SK-N-SH (cell line): ENCODE measurements around the gene CRYGD. TPM values are rescaled to one million over a fixed set of nuclear protein-coding genes. Genes with fewer than 3 reads are reported as not detected.

Source experiments
- CTCF ChIA-PET: fragments of 300-600, 350-600 bp; formaldehyde crosslinking; extraction: SDS; loops from one replicate; lab custom pipeline; 2021; lab: Yijun Ruan, JAX
- POLR2A ChIA-PET: fragments of 350-600 bp; sonication (Branson Sonifier 250); formaldehyde crosslinking; extraction: SDS; loops from one replicate; lab custom pipeline; 2020; ENCODE audit warnings: antibody characterized with exemption, inconsistent platforms; lab: Yijun Ruan, JAX
- DNase-seq: peaks from one replicate; pipeline ENCODE4 v3.0.0; 2012
- H2AFZ ChIP-seq: fragments of 200-600 bp; sonication (generic); 2 replicates; pipeline ENCODE4 v1.8.1; 2016; ENCODE audit warnings: antibody characterized with exemption, mild to moderate bottlenecking, low read depth
- H3F3A ChIP-seq: fragments of 200-600 bp; sonication (generic); replicated peaks from 2 replicates; pipeline ENCODE3; 2016; ENCODE audit warnings: antibody characterized with exemption, mild to moderate bottlenecking; ENCODE audit not compliant: insufficient read depth
- H3K27ac ChIP-seq, 2 experiments: fragments of 200-500 bp in 1 of 2; fragments of 200-600 bp in 1 of 2; sonication (Bioruptor generic) in 1 of 2; sonication (generic), shearing (Covaris generic) in 1 of 2; 2 replicates each; pipeline versions ENCODE4 v1.5.1 to v1.6.1; 2014 to 2016; ENCODE audit warnings: low read depth in 2 of 2, inconsistent platforms in 1 of 2, low read length in 1 of 2, mild to moderate bottlenecking in 1 of 2, mixed read lengths in 1 of 2
- H3K27me3 ChIP-seq: fragments of 200-600 bp; sonication (generic), shearing (Covaris generic); 2 replicates; pipeline ENCODE4 v1.6.1; 2016; ENCODE audit warnings: mixed run types; ENCODE audit not compliant: insufficient read depth
- H3K36me3 ChIP-seq, 2 experiments: fragments of 200-500 bp in 1 of 2; fragments of 200-600 bp in 1 of 2; sonication (Bioruptor generic) in 1 of 2; sonication (generic) in 1 of 2; replicated peaks in 1 of 2; 2 replicates each; pipeline versions ENCODE3 to v1.5.1; 2014 to 2016; ENCODE audit warnings: low read length in 1 of 2, mild to moderate bottlenecking in 1 of 2; ENCODE audit not compliant: insufficient read depth in 2 of 2, control insufficient read depth in 1 of 2
- H3K4me1 ChIP-seq, 2 experiments: fragments of 200-500 bp in 1 of 2; fragments of 200-600 bp in 1 of 2; sonication (Bioruptor generic) in 1 of 2; sonication (generic), shearing (Covaris generic) in 1 of 2; 2 replicates each; pipeline versions ENCODE4 v1.5.1 to v1.6.1; 2014 to 2016; ENCODE audit warnings: low read depth in 1 of 2, low read length in 1 of 2, mixed run types in 1 of 2; ENCODE audit not compliant: insufficient read depth in 2 of 2, control insufficient read depth in 1 of 2
- H3K4me2 ChIP-seq: fragments of 200-600 bp; sonication (generic), shearing (Covaris generic); 2 replicates; pipeline ENCODE4 v1.6.1; 2017; ENCODE audit warnings: mixed run types
- H3K4me3 ChIP-seq, 2 experiments: fragments of 200-500 bp in 1 of 2; fragments of 200-600 bp in 1 of 2; sonication (Bioruptor generic) in 1 of 2; sonication (generic), shearing (Covaris generic) in 1 of 2; 2 replicates each; pipeline versions ENCODE4 v1.5.1 to v1.8.1; 2014 to 2016; ENCODE audit warnings: low read depth in 2 of 2, inconsistent platforms in 1 of 2, low read length in 1 of 2, mild to moderate bottlenecking in 1 of 2, mixed read lengths in 1 of 2, moderate library complexity in 1 of 2
- H3K79me2 ChIP-seq: fragments of 200-600 bp; sonication (generic); 2 replicates; pipeline ENCODE4 v1.8.1; 2017; ENCODE audit warnings: mild to moderate bottlenecking; ENCODE audit not compliant: insufficient read depth
- H3K9ac ChIP-seq: fragments of 200-600 bp; sonication (generic); 2 replicates; pipeline ENCODE4 v1.6.1; 2017; ENCODE audit warnings: mixed run types
- H3K9me2 ChIP-seq: fragments of 200-600 bp; sonication (generic); 2 replicates; pipeline ENCODE4 v1.6.1; 2017; ENCODE audit warnings: mixed run types
- H3K9me3 ChIP-seq: fragments of 200-600 bp; sonication (generic); 2 replicates; pipeline ENCODE4 v1.6.1; 2017; ENCODE audit warnings: mixed run types, mild to moderate bottlenecking, moderate library complexity
- H4K20me1 ChIP-seq: fragments of 200-600 bp; sonication (generic); 2 replicates; pipeline ENCODE4 v1.6.1; 2017; ENCODE audit warnings: mild to moderate bottlenecking, mixed run types; ENCODE audit not compliant: insufficient read depth
- EP300 ChIP-seq, 2 experiments: IDR thresholded peaks; 2 replicates each; pipeline versions ENCODE4 v1.4.0 to v1.6.1; 2012; ENCODE audit warnings: borderline replicate concordance in 1 of 2, low read depth in 1 of 2, low read length in 1 of 2
- JUND ChIP-seq: IDR thresholded peaks from 2 replicates; pipeline ENCODE4 v1.4.0; 2012
- MEF2A ChIP-seq: IDR thresholded peaks from 2 replicates; pipeline ENCODE4 v1.4.0; 2012; ENCODE audit warnings: low read depth, borderline replicate concordance
- NRF1 ChIP-seq: IDR thresholded peaks from 2 replicates; pipeline ENCODE4 v1.6.1; 2012; ENCODE audit warnings: low read depth, mild to moderate bottlenecking, low read length
- PBX3 ChIP-seq: IDR thresholded peaks from 2 replicates; pipeline ENCODE4; 2012
- POLR2AphosphoS5 ChIP-seq: IDR thresholded peaks from 2 replicates; pipeline ENCODE4 v1.6.1; 2012; ENCODE audit warnings: low read depth, low read length
- RAD21 ChIP-seq: IDR thresholded peaks from 2 replicates; pipeline ENCODE4 v1.6.1; 2012; ENCODE audit warnings: mild to moderate bottlenecking, low read length
- SIN3A ChIP-seq: IDR thresholded peaks from 2 replicates; pipeline ENCODE4 v1.6.1; 2012; ENCODE audit warnings: low read depth, mild to moderate bottlenecking, low read length, moderate library complexity, borderline replicate concordance
- SMC3 ChIP-seq: IDR thresholded peaks from 2 replicates; pipeline ENCODE4 v1.6.1; 2012; ENCODE audit warnings: low read depth, low read length, improper control_type of control experiment
- TAF1 ChIP-seq: IDR thresholded peaks from 2 replicates; pipeline ENCODE4 v1.6.1; 2012; ENCODE audit warnings: low read depth, mild to moderate bottlenecking, low read length, moderate library complexity, borderline replicate concordance
- USF1 ChIP-seq: IDR thresholded peaks from 2 replicates; pipeline ENCODE4 v1.4.0; 2012; ENCODE audit warnings: low read depth, borderline replicate concordance
- USF2 ChIP-seq: fragments of 150-350 bp; IDR thresholded peaks from 2 replicates; pipeline ENCODE4 v1.6.1; 2017; ENCODE audit warnings: antibody characterized with exemption, low read length, low read depth, borderline replicate concordance
- WGBS: methylation state at CpG from one replicate; pipeline ENCODE4 v1.1.6; 2017; ENCODE audit warnings: low lambda C conversion rate; 5-methylcytosine and 5-hydroxymethylcytosine counted together
- polyA plus RNA-seq, 3 experiments: library from polyadenylated mRNA; depleted of rRNA; stranded (reverse); fragments of >200 nt; gene quantifications; 2 replicates each; pipeline ENCODE4 v1.2.3, GENCODE V29; 2012

The CRYGD gene
- polyA plus RNA-seq, 1 of the 3 experiments (the other 2 are of a cell fraction) = not detected

GRCh38 chr2:208097801-208098200, 26.5 kb downstream of the CRYGD start:
- no peak overlapping the region for H3K27ac ChIP-seq
- H3K9ac ChIP-seq = no peak overlapping the region
- no peaks in the 10 kb centered on the region for H3K9me3 ChIP-seq
- no peak for DNase-seq
- WGBS = 55% methylated on average over 5 of the region's 5 CpGs
- no peak overlapping the region for H2AFZ ChIP-seq
- H3K9me2 ChIP-seq = no peaks in the 10 kb centered on the region
- no peak overlapping the region for H3K4me2 ChIP-seq
- H4K20me1 ChIP-seq = no peaks in the 10 kb centered on the region
- no peak overlapping the region for H3K4me3 ChIP-seq
- ChIA-PET POLR2A (no interaction called here), CTCF (interaction anchor here (0.9 to 1.1 kb wide), 2 partner anchors 26 to 27 kb away, joined by 3 to 4 read pairs; no protein-coding TSS in a partner anchor)
- no peaks in the 10 kb centered on the region for H3K79me2 ChIP-seq
- no peaks in the 10 kb centered on the region for H3F3A ChIP-seq
- H3K36me3 ChIP-seq = no peaks in the 10 kb centered on the region
- no peaks in the 10 kb centered on the region for H3K27me3 ChIP-seq
- peaks cover 0 to 2% of the 10 kb centered on the region in 2 experiments; a peak in 1 of 4 replicates for H3K4me1 ChIP-seq
- no peak for TF ChIP-seq RAD21
- no peak for TF ChIP-seq USF1
- TF ChIP-seq SIN3A = no peak
- no peak for TF ChIP-seq JUND
- TF ChIP-seq NRF1 = no peak

GRCh38 chr2:208097313-208097712, 27.0 kb downstream of the CRYGD start:
- Histone ChIP-seq H3K9ac (no peak overlapping the region), H4K20me1 (no peaks in the 10 kb centered on the region), H3K79me2 (no peaks in the 10 kb centered on the region), H2AFZ (no peak overlapping the region), H3K9me2 (no peaks in the 10 kb centered on the region), H3F3A (no peaks in the 10 kb centered on the region), H3K36me3 (no peaks in the 10 kb centered on the region), H3K9me3 (no peaks in the 10 kb centered on the region), H3K27me3 (no peaks in the 10 kb centered on the region), H3K27ac (no peak overlapping the region), H3K4me3 (no peak overlapping the region), H3K4me1 (peaks cover 0 to 2% of the 10 kb centered on the region in 2 experiments; a peak in 1 of 4 replicates), H3K4me2 (no peak overlapping the region)
- TF ChIP-seq SMC3 (no peak), EP300 (IDR thresholded peaks at IDR 0.05; ENCODE audit: borderline replicate concordance in 1 of 2, low read depth in 1 of 2, low read length in 1 of 2) (no peak), PBX3 (no peak), MEF2A (no peak), TAF1 (no peak), POLR2AphosphoS5 (no peak), USF2 (no peak)
- WGBS = 43% methylated on average over 3 of the region's 3 CpGs
- DNase-seq = no peak
- CTCF ChIA-PET = interaction anchor here (0.9 to 1.1 kb wide), 2 partner anchors 25 to 28 kb away, joined by 3 to 4 read pairs; no protein-coding TSS in a partner anchor
- POLR2A ChIA-PET = no interaction called here
